Fibroblast of skin of abdomen (primary cell): ENCODE data around the gene SERPINI1.
A peak's percentile ranks its signal among the peaks of the same experiment; 100 is the strongest.

ENCODE experiments used
- DNase-seq: peaks from one replicate; pipeline ENCODE4 v3.0.0-alpha.2; 2013

SERPINI1 gene

GRCh38 chr3:167734498-167735232 is 856 bp upstream of the SERPINI1 start, which contains the start of gene PDCD10:
TSS of gene PDCD10 (minus strand) at chr3:167734892. CDS start at chr3:167720157, 14,735 bp downstream.
- peak; percentile 98 for DNase-seq

DNA sequence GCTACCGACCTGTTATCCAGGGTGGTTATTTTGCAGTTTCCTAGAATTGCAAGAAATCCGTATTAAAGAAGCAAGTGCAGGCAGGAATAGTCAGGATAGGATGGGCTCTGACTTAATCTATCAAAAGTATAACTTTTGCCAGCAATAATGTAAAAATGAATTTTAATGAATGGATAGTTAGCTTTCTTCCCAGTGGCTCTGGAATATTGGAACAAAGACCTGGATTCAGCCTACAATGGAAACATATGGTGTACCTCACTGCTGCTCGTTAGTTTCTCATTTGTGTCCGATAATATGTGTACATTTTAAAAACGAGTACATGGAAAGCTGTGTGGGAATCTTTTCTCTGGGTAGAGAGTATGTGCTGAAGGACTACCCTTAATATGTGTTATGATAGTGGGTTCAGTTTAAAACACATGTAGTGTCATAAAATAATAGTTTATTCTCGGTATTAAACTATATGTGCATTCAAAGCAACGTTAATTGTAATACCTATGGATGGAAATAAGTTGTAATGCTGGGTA is 805 bp downstream of the SERPINI1 start:
- no peak for DNase-seq

DNA sequence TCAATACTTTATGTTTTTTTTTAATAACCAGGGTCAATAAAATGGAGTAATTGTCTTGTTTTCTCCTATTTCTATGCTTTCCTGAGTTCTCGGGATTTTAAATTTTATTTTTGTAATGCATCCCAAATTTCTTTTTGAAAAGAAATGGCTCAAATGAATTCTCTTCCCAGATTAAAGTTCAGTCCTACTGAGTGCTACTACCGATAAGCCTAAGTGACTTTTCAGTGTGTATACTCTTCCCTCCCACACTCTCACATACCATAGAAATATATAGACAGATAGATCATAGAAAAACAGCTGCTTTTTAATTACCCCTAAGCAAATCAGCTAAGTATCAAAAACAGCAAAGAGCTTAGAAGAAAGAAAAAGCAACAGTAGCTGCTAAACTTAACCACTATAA is 1.5 kb downstream of the SERPINI1 start:
- DNase-seq, result no peak

DNA sequence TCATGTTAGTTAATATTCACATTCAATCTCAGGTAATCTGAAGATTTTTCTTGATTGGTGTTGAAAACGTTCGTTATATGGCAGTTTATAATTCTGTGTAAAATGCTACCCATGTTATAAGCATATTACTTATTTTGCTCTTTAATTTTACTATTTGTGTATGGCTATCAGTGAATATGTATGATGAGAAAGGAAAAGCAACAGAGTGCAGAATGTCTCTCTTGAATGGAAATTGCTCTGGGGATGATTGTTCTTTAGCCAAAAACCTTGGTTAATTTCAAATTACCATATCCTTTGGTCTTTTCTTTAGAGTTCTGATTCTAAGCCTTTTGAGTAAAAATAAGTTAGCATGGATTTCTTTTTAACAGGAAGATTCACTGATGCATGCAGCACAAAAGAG is 2.5 kb downstream of the SERPINI1 start:
- no peak for DNase-seq

GRCh38 chr3:167739190-167739810 is 3.8 kb downstream of the SERPINI1 start:
- no peak for DNase-seq

DNA sequence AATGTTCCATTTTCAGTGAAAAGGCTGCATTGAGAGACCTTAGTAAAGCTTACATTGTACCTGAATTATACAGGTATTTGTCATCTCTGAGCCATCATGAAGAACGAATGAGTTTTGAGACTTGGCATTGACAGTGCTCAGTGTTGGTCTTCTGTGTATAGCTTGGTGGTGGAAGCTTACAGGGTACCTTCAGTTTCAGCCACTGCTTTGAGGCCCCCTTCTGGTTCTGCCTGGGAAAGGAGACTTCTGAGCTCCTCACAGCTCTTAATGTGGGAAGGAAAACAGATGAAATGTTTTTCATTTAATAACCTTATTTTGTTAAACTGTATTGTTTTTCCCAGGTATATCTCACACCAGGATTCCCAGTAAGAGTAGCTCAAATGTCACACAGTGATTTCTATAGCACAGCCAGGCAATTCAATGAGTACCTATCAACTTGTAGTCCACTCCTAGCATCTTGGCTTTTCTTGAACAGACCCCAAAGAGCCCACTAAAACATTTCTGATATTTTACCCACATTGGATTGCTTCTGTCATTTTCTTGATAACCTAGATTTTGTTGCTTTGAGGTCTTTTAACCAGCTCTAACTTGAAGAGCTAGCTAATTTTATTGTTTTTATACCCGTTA is 5.6 kb downstream of the SERPINI1 start:
- DNase-seq, result peak; percentile 9

GRCh38 chr3:167742338-167742737 is 6.8 kb downstream of the SERPINI1 start:
- DNase-seq, result no peak

DNA sequence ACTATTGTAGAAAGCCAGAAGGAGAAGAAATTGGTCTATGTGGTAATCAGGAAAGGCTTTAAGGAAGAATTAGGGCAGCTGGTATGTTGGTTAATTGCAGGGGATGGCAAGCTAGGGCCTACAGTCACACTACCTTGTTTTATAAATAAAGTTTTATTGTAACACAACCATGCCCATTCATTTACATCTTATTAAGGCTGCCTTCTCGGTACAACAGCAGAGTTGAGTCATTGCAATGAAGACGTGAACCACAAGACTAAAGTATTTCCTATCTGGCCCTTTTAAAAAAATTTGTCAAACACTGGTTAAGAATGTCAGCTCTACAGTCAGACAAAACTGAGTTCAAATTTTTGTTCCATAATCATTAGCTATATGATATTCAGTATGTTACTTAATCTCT is 8.3 kb downstream of the SERPINI1 start:
- DNase-seq, result peak; percentile 1

DNA sequence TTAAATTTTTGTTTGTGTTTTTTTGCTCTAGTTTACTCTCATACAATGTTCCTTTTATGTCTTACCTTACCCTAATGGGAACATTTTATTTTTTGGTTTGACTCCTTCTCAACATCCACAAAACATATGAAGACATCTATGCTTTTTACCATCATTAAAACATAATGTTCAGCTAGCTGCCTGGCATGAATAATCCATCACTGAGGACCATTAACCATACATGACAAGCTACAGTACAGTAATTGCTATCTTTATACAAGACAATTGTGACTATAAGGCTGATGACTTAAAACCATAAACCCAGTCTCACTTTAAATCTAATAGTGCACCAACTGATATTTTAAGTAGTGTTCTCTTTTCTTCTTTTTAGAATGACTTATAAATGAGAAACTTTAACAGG is 13.7 kb downstream of the SERPINI1 start:
- no peak for DNase-seq

GRCh38 chr3:167749728-167750127 is 14.2 kb downstream of the SERPINI1 start:
- no peak for DNase-seq

DNA sequence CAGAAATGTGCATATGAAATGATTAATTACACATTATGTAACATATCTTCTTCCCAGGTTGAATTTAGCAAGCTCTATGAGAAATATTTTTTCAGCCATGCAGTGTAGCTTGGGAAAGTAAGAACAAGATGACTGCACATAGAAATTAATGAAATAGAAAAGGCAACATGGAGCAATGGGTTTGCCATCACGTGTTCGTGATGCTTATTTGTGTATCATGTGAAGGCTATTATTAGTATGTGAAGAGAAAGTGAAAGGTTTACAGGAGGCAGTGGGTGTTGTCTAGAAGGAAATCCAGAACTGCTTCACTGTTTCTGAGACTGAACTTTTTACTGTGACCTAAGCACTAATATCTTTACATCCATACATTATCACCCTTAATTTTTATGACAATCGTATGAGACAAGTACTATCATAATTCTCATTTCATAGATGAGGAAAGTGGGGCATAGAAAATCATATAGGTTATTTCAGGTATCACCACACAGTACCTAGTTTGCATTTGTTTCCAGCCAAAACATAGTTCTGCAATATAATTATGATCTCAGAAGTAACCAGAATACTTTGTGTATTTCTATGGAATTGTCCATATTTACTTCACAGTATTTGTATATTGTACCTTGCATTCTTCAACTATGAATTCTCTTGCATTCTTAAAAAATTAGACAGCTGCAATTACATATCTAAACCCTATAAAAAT is 14.9 kb downstream of the SERPINI1 start:
- no peak for DNase-seq

DNA sequence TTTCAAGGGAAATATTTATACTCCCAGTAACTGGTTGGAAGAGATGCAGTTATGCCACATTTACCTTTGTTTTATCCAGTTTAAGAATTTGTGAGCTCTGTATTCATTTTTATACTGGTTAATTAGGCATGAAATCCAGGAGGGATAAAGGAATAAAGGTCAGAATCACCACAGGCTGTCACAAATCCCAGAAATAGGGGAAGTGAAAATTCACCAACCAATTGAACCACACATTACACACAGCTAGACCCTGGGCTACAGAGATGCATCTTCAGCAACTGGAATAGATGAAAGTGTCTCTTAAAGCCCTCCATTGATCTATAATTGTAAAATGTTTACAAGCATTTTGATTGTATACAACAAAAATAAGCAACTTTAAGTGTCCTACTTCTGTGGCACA is 18.5 kb downstream of the SERPINI1 start:
- DNase-seq, result no peak

DNA sequence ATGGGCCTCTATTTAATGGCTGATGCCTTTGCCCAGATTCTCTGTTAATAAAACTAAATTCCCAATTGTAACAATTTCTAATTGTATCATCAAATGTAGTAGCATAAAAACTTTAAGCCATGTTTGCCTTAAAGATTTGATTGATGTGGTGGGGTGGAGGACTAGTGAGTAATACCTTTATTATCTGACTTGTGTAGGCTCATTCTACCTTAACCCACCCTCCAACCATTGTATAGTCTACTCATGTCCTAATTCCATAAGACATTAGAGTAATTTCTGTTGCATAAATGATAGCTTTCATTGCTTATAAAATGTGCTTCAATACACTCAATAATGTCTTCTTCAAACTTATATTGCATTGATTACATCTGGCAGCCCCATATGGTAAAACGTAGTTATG is 25.8 kb downstream of the SERPINI1 start:
- no peak for DNase-seq

- DNase-seq, result no peak
Observed at GRCh38 chr3:167762296-167762695, 26.8 kb downstream of the SERPINI1 start.

GRCh38 chr3:167772992-167773391 is 37.5 kb downstream of the SERPINI1 start:
- DNase-seq, result no peak

DNA sequence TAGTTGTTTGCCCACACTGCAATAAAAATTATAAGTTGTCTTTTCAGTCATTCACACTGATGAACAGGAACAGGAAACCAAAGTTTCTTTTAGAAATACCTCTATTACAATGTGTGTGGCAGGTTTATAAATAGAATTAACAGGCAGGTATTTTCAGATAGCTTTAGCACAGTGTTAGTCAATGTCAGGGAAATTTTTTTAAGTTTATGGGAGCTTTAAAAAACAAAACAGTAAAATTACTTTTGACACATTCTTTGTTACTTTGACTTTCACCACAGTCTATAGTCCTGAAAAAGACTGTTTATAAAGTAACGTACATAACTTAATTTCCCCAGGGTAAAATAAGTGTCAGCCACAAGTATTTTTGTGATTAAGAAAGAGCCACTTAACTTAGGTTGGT is 38.1 kb downstream of the SERPINI1 start:
- no peak for DNase-seq

DNA sequence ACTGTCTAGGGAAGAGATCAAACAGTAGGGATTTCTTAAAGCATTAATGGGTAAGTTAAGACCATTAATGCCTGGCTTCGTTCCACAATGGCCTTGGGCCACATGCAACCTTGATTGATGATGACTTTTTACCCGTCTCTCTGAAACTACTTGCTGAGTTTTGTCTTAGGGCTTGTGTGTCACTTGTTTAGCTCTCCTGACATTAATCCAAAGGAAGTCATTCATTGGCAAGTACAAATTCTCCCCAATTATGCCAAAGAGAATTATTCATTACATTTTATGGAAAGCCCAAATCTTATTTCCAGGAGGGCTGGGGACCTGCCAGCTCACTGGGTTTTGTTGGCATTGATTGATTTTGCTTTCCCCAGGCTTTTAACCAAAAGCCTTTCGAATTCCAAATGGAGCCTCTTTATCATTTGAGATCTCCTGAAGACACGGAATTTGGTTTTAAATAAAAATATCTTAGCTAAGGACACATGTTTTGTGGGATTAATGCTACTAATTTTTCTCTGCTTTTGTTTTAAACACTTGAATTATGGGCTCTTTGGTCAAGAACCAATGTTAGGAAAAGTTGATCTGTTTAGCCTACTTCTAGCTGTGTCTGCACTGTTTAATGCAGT is 40.7 kb downstream of the SERPINI1 start:
- DNase-seq, result no peak

DNA sequence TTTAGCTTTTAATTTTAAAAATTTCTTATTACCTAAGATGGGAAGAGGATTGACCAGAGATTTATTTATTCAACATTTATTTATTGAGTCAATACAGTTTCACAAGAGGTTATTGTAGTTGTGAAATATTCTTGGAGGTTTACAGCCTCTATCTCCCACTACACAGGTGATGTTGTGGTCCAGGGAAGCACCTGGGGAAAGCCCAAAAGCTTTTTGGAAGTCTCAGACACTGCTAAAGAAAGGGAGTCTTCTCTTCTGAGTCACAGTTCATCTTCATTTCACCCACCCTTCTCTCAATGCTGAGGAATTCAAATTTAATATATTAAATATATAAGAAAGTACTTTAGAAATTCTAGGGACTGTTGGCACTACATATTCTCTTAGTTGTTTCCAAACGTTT is 41.8 kb downstream of the SERPINI1 start:
- DNase-seq, result no peak

DNA sequence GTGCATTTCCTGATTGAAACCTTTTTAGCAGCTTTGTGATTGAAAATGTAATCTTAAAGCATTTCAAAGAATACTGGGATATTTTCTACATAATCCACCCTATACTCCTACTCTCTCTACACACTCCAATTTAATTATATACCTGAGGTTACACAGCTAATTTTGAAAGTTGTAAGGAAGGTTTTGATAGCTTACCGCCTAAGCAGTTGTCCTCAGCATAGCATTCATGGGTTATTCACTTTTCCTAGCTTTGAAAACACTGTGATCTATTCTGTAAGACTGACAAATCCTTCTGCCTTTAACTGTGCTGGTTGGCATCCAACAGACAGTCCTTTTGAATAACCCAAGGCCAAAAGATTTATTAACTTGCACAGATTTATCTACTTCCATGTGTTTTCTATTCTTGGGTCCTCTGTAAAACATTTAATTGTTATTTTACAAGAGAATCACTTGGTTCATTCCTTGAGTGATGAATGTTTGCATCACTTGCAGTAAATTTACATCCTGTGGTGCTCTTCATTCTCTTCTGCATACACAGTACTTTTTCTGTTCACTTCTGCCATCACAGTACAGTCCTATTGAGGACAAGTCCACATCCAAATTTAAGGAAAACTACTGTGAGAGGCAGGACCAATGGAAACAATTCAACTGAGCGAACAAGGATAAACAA is 44.8 kb downstream of the SERPINI1 start:
- no peak for DNase-seq

DNA sequence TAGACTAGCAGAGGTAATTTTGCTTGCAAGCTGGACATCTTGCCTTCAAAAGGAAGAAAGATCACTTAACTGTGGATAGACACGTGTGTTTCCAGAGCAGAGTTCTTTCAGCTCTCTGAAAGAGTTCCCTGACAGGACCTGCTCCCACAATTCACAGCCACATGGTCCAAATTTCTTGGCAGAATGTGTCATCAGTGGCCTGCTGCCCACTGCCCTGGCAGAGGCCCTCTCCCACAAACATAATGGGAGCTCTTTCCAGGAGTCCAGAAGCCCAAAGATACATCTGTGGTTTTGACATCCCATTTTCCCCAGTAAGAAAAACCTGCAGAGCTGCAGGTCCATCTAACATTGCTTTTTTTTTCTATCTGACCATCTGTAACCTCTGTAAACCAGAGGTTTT is 48.3 kb downstream of the SERPINI1 start:
- no peak for DNase-seq

GRCh38 chr3:167785790-167786189 is 50.3 kb downstream of the SERPINI1 start:
- DNase-seq, result no peak

DNA sequence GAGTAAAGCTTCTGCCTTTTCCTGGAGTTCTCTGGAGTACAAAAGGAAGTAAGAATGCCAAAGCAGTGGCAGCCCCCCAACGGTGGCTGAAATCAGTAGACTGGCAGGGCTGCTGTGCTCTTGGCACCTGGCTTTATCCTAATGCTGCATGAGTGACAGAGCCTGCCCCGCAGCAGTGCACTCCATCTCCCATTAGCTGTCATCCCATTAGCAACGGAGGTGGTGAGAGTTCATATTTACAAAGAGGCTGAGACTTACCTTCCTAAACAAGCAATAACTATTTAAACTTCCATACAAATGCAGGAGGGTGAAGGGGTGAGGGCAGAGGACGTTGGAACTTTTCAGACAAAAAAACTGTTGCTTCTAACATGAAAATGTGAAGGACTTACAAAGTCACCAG is 51.9 kb downstream of the SERPINI1 start:
- no peak for DNase-seq
